AG10803 (cell line): Measurements from ENCODE around the gene TTC31.

Experiments
- DNase-seq: peaks from one replicate; pipeline ENCODE4 v3.0.0; 2010; ENCODE audit warnings: low read depth
- H3K4me3 ChIP-seq: 2 replicates; pipeline ENCODE4 v1.5.1; 2011; ENCODE audit warnings: mild to moderate bottlenecking, low read length, control low read depth
- CTCF ChIP-seq: conservative IDR thresholded peaks from 2 replicates; pipeline ENCODE4 v1.5.1; 2011; ENCODE audit warnings: mild to moderate bottlenecking, low read length, control low read depth, inconsistent platforms

TTC31 gene

GRCh38 chr2:74495440-74495839 lies 12.6 kb downstream of the TTC31 start:
- H3K4me3 ChIP-seq, result no peak overlapping the region
- TF ChIP-seq CTCF, result no peak
- DNase-seq, result no peak

DNA sequence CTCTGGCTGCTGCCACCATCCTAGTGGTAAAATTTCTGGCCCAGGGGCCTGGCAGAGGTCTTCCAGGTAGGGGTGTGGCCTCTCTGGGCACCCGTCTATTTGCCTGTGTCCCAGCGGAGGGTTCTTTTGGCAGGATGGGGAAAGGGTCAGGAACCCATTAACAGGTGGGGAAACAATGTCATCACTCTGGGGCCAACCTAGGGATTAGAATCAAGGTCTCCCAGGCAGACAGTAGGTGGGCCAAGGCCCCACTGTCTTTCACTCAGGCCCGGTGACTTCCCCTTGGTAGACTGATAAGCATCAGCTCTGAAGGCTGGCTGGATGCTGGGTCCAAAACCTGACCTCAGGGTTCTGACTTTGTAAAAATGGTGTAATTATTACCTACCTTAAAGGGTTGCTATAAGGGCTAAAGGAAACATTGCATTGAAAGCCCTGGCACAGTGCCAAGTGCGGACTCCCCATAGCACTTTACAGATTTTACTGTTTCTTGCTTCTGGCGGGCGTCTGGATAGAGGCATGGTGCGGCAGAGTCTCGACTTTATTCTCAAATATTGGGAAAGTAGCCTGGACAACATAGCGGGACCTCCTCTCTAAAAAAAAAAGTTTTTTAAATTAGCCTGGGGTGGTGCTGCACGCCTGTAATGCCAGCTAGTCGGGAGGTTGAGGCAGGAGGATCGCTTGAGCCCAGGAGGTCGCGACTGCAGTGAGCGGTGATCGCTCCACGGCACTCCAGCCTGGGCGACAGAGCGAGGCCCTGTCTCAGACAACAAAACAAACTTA lies 14.3 kb downstream of the TTC31 start:
- no peak overlapping the region; the same call in 1 of the 2 replicates for H3K4me3 ChIP-seq
- no peak for TF ChIP-seq CTCF
- DNase-seq, result no peak

DNA sequence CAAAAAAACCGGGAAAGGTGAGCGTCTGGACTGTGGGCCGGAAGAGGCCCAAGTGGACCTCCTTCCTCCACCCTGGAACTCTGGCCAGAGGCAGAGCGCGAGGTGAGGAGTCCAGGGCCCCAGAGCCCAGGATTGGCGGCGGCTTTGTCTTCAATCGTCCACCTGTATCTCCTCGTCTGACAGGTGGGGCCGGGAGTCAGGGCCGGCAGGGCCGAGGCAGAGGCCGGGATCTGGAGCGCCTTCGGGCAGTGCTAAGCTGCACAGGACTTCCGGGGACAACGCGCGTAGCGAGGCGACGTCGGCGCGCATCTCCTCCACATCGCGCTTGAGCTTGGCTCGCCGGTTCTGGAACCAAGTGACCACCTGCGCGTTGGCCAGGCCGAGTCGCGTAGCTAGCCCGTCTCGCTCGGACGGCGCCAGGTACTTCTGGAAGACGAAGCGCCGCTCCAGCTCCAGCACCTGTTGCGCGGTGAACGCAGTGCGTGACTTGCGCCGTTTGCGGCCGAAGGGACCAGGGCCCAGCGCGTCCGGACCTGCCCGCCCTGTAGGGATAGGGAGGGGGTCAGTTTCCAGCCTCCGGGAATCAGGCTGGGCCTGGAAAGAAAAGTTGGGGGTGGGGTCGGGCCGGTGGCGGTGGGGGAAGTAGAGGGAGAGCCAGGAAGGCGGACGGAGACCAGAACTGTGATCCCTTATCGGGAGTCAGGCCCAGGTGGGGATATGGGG lies 15.1 kb downstream of the TTC31 start:
- no peak for TF ChIP-seq CTCF
- peak overlapping the region; percentile 53 for H3K4me3 ChIP-seq
- no peak for DNase-seq

DNA sequence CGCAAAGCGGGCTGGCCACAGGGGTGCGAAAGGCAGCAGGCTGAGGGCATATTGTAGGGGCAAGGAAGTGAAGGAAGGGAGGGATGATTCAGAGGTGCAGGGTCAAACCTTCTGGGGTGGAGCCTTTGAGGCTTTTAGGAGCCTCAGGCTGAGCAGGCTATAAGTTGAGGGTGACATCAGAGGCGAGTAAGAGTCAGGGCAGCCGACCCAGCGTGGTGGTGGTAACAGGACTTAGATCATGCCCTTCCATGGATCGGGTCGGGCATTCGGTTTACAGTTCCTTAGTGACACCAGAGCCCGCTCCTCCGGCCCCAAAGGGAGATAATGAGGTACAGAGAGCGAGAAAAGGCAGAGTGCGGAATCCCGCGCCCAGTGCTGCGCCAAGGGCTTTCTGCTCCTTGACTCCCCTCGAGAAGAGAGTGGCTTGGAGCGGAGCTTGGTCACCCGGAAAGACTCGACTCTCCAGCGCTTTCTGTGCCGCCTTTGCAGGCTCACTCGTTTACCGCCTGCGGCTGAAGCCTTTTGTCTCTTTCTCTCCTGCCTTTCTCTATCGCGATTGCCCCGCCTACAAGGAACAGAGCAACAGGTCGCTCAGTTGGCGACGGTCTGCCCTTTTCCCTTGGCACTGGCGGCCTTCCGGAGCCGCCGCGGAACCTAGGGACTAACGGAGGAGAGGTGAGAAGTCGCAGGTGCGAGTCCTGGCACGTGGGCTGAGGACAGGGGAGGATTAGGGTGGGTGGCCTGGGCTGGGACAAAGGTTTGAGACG lies 15.8 kb downstream of the TTC31 start:
- TF ChIP-seq CTCF, result no peak
- H3K4me3 ChIP-seq, result peak overlapping the region; percentile 53
- no peak for DNase-seq

- no peak for DNase-seq
- peak within 1 kb of the TSS; percentile 53 for H3K4me3 ChIP-seq
- no peak for TF ChIP-seq CTCF
Measured at GRCh38 chr2:74499267-74499939, 16.5 kb downstream of the TTC31 start, which contains the start of gene LBX2. TSS of gene LBX2 (minus strand) at chr2:74499603. CDS start at chr2:74499537, 66 bp downstream.

DNA sequence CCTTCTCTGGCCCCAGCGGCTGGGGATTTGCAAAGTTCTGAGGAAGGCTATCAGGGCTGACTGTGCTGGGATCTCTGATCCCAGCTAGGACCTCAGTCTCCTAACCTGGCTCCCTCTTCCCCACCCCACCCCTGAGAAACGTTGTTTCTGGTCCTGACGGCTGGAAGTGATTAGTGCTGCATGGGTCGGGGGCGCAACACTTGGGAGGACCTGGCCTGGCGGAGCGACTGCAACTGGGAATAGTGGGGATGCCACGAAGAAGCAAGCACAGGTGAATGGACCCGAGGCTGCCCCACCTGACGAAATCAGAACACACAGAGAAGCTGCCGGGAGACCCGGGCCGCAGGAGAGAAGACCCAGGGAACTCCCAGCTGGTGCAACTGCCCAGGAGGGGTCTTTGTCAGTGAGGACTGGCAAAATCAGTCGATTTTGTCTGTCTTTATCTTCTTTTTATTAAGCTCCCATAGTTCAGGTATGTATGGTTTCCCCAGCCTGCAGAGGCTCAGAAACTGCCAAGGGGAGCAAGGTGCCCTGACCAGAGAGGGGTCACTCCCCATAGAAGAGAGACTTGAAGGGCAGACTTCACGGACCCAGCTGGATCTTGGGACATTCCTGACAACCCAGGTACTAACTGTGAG lies 17.2 kb downstream of the TTC31 start:
- no peak for TF ChIP-seq CTCF
- DNase-seq, result no peak
- H3K4me3 ChIP-seq, result peak overlapping the region; percentile 22; the same call in 1 of the 2 replicates
